CD4-positive, CD25-positive, alpha-beta regulatory T cell (primary cell): ENCODE data around the gene BYSL. TPM values are rescaled to one million over a fixed set of nuclear protein-coding genes. Genes with fewer than 3 reads are reported as not detected.
A peak's percentile ranks its signal among the peaks of the same experiment; 100 is the strongest.

Experiments
- ATAC-seq, 2 donors: fragments of 150-1000 bp; cut with Tn5 transposase; one replicate each; pipeline ENCODE4 v1.10.0; 2021; ENCODE audit warnings: low read depth in 2 of 2, moderate number of reproducible peaks in 2 of 2, moderate library complexity in 1 of 2
- DNase-seq, 3 donors: peaks; one replicate each; pipeline versions ENCODE4 v3.0.0 to v3.0.0-alpha.2; 2012 to 2022; ENCODE audit warnings: mixed read lengths in 1 of 3
- H3K27ac ChIP-seq: one replicate; pipeline ENCODE4 v1.7.0; 2013; ENCODE audit warnings: mild to moderate bottlenecking, low read length; ENCODE audit not compliant: insufficient read depth, poor library complexity, severe bottlenecking
- H3K27me3 ChIP-seq: one replicate; pipeline ENCODE4 v1.7.0; 2013; ENCODE audit warnings: low read length; ENCODE audit not compliant: control insufficient read depth, insufficient read depth
- H3K36me3 ChIP-seq: one replicate; pipeline ENCODE4 v1.7.0; 2013; ENCODE audit warnings: mild to moderate bottlenecking, low read length, moderate library complexity; ENCODE audit not compliant: control insufficient read depth, insufficient read depth
- H3K4me1 ChIP-seq: 2 replicates; pipeline ENCODE4 v1.7.0; 2013; ENCODE audit warnings: mild to moderate bottlenecking, low read length; ENCODE audit not compliant: insufficient read depth, control insufficient read depth, poor library complexity, severe bottlenecking
- H3K4me3 ChIP-seq: one replicate; pipeline ENCODE4 v1.7.0; 2013; ENCODE audit warnings: low read depth, mild to moderate bottlenecking, low read length, moderate library complexity
- H3K9me3 ChIP-seq, 2 experiments: 1 replicate in 1 of 2; 2 replicates in 1 of 2; pipeline ENCODE4 v1.7.0; 2013; ENCODE audit warnings: low read length in 2 of 2, mild to moderate bottlenecking in 1 of 2, moderate library complexity in 1 of 2; ENCODE audit not compliant: control insufficient read depth in 2 of 2
- H3K27ac Mint-ChIP-seq, 3 donors: one replicate each; pipeline ENCODE4 v1.8.0; 2020 to 2022; ENCODE audit warnings: mild to moderate bottlenecking in 3 of 3, mixed read lengths in 3 of 3, moderate library complexity in 2 of 3
- H3K27me3 Mint-ChIP-seq: one replicate; pipeline ENCODE4 v1.8.0; 2022; ENCODE audit warnings: mild to moderate bottlenecking, mixed read lengths
- H3K36me3 Mint-ChIP-seq: one replicate; pipeline ENCODE4 v1.8.0; 2020; ENCODE audit warnings: mixed read lengths
- H3K4me1 Mint-ChIP-seq, 4 donors: one replicate each; pipeline ENCODE4 v1.8.0; 2020 to 2022; ENCODE audit warnings: mixed read lengths in 4 of 4, mild to moderate bottlenecking in 1 of 4
- H3K4me3 Mint-ChIP-seq, 4 donors: one replicate each; pipeline ENCODE4 v1.8.0; 2020 to 2022; ENCODE audit warnings: mild to moderate bottlenecking in 4 of 4, mixed read lengths in 4 of 4, moderate library complexity in 3 of 4
- H3K9me3 Mint-ChIP-seq, 7 donors: one replicate each; pipeline ENCODE4 v1.8.0; 2020 to 2022; ENCODE audit warnings: mixed read lengths in 7 of 7, mild to moderate bottlenecking in 3 of 7, moderate library complexity in 2 of 7
- polyA plus RNA-seq, 4 donors: library from polyadenylated mRNA; unstranded; fragments of 300-500 nt; fragmentation: Illumina TruSeq; gene quantifications; one replicate each; pipeline ENCODE4 v1.2.3, GENCODE V29; 2021
- total RNA-seq: library from RNA; stranded (reverse); gene quantifications from one replicate; pipeline ENCODE4 v1.2.3, GENCODE V29; 2022

Gene BYSL, protein sequence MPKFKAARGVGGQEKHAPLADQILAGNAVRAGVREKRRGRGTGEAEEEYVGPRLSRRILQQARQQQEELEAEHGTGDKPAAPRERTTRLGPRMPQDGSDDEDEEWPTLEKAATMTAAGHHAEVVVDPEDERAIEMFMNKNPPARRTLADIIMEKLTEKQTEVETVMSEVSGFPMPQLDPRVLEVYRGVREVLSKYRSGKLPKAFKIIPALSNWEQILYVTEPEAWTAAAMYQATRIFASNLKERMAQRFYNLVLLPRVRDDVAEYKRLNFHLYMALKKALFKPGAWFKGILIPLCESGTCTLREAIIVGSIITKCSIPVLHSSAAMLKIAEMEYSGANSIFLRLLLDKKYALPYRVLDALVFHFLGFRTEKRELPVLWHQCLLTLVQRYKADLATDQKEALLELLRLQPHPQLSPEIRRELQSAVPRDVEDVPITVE
- 1.8 TPM for total RNA-seq
- polyA plus RNA-seq, result 1 to 10 TPM; 5.0 to 7.6 (median 5.9) TPM

DNA sequence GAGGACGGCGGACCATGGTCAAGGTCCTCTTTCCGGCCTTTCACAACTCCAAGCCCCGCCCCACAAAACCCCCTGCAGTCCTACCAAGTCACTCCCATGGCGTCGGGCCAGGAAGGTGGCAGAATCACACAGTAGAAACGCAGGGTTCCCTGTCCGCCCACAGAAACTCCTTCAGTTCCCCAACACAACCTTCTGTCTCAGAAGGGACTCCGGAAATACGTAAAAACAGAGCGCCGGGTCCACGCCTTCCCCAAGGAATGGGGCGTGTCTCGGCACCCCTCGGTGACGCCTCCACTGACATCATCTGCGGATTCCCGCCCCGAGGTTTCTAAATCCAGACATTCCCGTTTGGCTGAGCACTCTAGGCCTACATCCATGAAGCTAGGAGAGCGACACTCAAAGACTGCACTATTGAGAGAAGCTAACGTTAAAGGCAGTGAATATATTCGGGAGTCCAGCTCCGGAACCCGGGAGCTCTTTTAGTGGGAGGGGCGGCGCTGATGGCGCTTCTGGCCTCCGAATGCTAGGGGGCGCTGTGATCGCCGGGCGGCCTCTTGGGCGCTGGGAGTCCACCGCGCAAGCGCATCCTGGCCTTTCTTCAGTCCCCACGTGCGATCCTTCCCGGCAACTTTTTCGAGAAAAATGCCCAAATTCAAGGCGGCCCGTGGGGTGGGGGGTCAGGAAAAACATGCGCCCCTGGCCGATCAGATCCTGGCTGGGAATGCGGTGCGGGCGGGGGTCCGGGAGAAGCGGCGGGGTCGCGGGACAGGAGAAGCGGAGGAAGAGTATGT is at the start of gene BYSL, which contains the start of gene MED20:
Gene BYSL, plus strand, starts transcription at position 579 of the 791 bp plus-strand sequence. Its CDS starts 64 bp downstream, at position 643.
Gene MED20, minus strand, starts transcription at position 219 of the 791 bp plus-strand sequence. Its CDS starts 121 bp downstream, at position 98.
- Histone ChIP-seq H3K4me1 (peaks cover 29% of the 10 kb centered on the region), H3K36me3 (peaks cover 4% of the 10 kb centered on the region), H3K27me3 (no peaks in the 10 kb centered on the region), H3K27ac (peak within 1 kb of the TSS; percentile 97), H3K9me3 (no peaks in the 10 kb centered on the region), H3K4me3 (peak within 1 kb of the TSS; percentile 97)
- H3K27ac Mint-ChIP-seq, result peak within 1 kb of the TSS; percentile 99 to 100 (median 100)
- H3K9me3 Mint-ChIP-seq, result peaks cover 0 to 1% (median 0%) of the 10 kb centered on the region in 7 donors
- peak within 1 kb of the TSS; percentile 99 to 100 (median 100) for H3K4me3 Mint-ChIP-seq
- ATAC-seq (peak; percentile 90 to 92), DNase-seq (peak; percentile 90 to 96 (median 96))
- H3K4me1 Mint-ChIP-seq, result peaks cover 25 to 58% (median 35%) of the 10 kb centered on the region in 4 donors
- H3K36me3 Mint-ChIP-seq, result peaks cover 11% of the 10 kb centered on the region
- peaks cover 15% of the 10 kb centered on the region for H3K27me3 Mint-ChIP-seq

DNA sequence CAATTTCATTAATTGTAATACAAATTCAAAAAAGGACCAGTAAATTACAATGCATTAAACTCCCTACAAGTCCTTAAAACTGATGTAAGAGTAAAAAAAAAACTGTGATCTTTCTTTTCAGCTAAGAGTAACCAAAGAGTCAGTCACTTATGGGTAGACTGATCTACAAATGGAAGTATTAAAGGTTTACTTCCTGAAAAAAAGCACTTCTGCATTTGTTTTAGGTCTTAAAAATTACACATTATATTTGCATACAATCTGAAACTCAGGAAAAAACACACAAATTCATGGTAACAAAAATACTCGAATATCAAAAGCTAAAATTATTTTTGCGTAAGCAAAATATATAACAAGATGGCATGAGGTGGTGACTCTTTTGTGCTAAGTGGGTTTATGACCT is 49.6 kb upstream of the BYSL start:
- no peaks in the 10 kb centered on the region for H3K36me3 ChIP-seq
- Mint-ChIP-seq H3K4me3 (no peak overlapping the region), H3K27ac (no peak overlapping the region), H3K9me3 (no peaks in the 10 kb centered on the region), H3K27me3 (no peaks in the 10 kb centered on the region), H3K4me1 (peaks cover 0 to 5% (median 0%) of the 10 kb centered on the region in 4 donors), H3K36me3 (no peaks in the 10 kb centered on the region)
- no peaks in the 10 kb centered on the region for H3K9me3 ChIP-seq
- H3K4me1 ChIP-seq, result peaks cover 5% of the 10 kb centered on the region
- ATAC-seq (no peak), DNase-seq (no peak)
- no peak overlapping the region for H3K4me3 ChIP-seq
- H3K27ac ChIP-seq, result no peak overlapping the region
- H3K27me3 ChIP-seq, result no peaks in the 10 kb centered on the region

DNA sequence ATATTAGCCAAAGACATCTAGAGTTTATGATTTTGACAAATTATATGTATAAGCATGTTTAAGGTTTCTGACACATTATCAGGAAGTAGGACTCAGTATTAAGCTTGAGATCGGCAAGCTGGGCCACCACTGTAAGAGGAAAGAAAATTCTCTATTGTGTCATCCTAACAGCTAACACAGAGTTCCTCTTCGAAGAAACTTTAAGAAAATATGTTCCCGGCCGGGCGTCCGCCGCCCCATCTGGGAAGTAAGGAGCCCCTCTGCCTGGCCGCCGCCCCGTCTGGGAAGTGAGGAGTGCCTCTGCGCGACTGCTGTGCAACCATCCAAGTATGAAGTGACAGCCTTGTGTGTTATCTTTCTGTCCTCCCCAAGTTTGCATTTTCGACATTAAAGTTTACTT is 49.2 kb upstream of the BYSL start:
- Histone ChIP-seq H3K4me3 (no peak overlapping the region), H3K9me3 (no peaks in the 10 kb centered on the region), H3K27ac (no peak overlapping the region), H3K36me3 (no peaks in the 10 kb centered on the region), H3K4me1 (peaks cover 5% of the 10 kb centered on the region), H3K27me3 (no peaks in the 10 kb centered on the region)
- H3K27me3 Mint-ChIP-seq, result no peaks in the 10 kb centered on the region
- no peak for DNase-seq
- no peak overlapping the region for H3K4me3 Mint-ChIP-seq
- ATAC-seq, result no peak
- no peak overlapping the region for H3K27ac Mint-ChIP-seq
- peaks cover 0 to 2% (median 0%) of the 10 kb centered on the region in 4 donors for H3K4me1 Mint-ChIP-seq
- no peaks in the 10 kb centered on the region for H3K9me3 Mint-ChIP-seq
- no peaks in the 10 kb centered on the region for H3K36me3 Mint-ChIP-seq

DNA sequence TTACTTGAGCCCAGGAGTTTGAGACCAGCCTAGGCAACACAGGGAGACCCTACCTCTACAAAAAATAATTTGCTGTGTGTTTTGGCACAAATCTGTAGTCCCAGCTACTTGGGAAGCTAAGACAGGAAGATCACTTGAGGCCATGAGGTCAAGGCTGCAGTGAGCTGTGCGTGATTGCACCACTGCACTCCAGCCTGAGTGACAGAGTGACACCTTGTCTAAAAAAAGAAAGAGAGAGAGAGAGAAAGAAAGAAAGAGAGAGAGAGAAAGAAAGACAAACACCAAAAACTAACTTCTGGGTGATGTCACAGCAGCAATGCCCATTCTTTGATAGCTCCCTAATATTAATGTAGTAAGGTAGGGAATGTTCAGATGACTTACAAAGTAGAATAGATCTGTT is 46.6 kb upstream of the BYSL start:
- H3K4me1 ChIP-seq, result no peaks in the 10 kb centered on the region
- H3K4me3 ChIP-seq, result no peak overlapping the region
- no peaks in the 10 kb centered on the region for H3K4me1 Mint-ChIP-seq
- H3K36me3 Mint-ChIP-seq, result no peaks in the 10 kb centered on the region
- no peaks in the 10 kb centered on the region for H3K27me3 Mint-ChIP-seq
- no peaks in the 10 kb centered on the region for H3K27me3 ChIP-seq
- no peaks in the 10 kb centered on the region for H3K9me3 ChIP-seq
- DNase-seq (no peak), ATAC-seq (no peak)
- H3K27ac ChIP-seq, result no peak overlapping the region
- no peak overlapping the region for H3K4me3 Mint-ChIP-seq
- H3K27ac Mint-ChIP-seq, result no peak overlapping the region
- H3K36me3 ChIP-seq, result no peaks in the 10 kb centered on the region
- no peaks in the 10 kb centered on the region for H3K9me3 Mint-ChIP-seq

DNA sequence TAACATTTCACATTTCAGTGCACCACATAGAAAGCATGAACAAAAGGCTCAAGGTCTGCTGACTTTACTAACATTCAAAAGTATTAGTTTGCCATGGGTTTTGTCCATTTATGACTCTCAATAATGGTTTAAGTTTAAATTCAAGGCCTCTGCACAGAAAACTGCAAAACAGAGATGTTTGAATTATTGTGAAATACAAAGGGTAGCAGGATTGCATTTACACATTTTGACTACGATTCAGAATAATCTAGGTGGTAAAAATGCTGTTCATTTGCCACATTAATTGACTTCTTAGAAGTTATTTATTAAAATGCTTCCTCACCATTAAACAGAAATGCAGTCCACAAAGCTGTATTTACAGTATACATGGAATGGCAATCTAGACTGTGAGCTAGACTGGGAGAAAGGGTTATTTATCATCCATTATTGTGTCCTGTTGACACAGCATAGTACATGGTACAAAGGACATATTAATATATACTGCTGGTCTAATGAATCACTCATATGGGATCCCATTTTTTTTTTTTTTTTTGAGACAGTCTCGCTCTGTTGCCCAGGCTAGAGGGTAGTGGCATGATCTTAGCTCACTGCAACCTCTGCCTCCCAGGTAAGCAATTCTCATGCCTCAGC is 44.1 kb upstream of the BYSL start:
- H3K4me1 Mint-ChIP-seq, result no peaks in the 10 kb centered on the region
- H3K4me3 ChIP-seq, result no peak overlapping the region
- no peak overlapping the region for H3K27ac ChIP-seq
- ATAC-seq (no peak), DNase-seq (no peak)
- no peaks in the 10 kb centered on the region for H3K4me1 ChIP-seq
- H3K9me3 Mint-ChIP-seq, result no peaks in the 10 kb centered on the region
- H3K27ac Mint-ChIP-seq, result no peak overlapping the region
- H3K27me3 Mint-ChIP-seq, result no peaks in the 10 kb centered on the region
- no peaks in the 10 kb centered on the region for H3K36me3 ChIP-seq
- no peaks in the 10 kb centered on the region for H3K9me3 ChIP-seq
- H3K4me3 Mint-ChIP-seq, result no peak overlapping the region
- no peaks in the 10 kb centered on the region for H3K27me3 ChIP-seq
- H3K36me3 Mint-ChIP-seq, result no peaks in the 10 kb centered on the region

DNA sequence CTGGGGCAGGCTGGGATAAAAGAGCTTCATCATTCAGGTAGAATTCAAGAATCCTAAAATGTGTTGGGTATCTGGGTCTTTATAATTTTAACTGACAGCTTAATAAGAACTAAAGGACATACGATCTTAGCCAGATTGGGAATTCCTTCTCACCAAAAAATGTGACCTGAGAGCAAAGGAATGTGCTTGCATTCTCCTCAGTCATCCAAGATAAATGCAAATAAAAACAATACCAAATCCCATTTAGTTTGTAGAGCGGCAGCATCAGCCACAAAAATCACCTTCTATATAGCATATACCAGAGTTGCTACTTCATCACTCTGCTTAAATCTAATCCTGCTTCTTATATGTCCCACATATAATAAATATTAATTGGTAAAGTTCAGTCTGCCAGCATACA is 43.1 kb upstream of the BYSL start:
- ATAC-seq, result no peak
- no peak for DNase-seq
- no peak overlapping the region for H3K27ac Mint-ChIP-seq

DNA sequence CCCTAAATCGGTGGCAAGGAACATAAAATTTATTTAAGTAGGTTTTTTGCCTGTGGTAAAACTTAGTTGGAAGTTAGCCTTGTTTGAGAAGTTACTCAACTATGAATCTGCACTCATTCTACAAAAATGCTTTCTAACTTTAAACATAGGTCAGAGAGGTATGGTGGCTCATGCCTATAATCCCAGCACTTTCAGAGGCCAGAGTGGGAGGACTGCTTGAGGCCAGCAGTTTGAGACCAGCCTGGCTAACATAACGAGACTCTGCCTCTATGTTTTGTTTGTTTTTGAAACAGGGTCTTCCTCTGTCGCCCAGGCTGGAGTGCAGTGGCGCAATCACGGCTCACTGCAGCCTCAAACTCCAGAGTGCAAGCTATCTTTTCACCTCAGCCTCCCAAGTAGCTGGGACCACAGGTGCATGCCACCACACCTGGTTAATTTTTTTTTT is 42.3 kb upstream of the BYSL start:
- Histone ChIP-seq H3K9me3 (no peaks in the 10 kb centered on the region), H3K36me3 (no peaks in the 10 kb centered on the region), H3K27me3 (no peaks in the 10 kb centered on the region), H3K4me3 (no peak overlapping the region), H3K4me1 (no peaks in the 10 kb centered on the region), H3K27ac (no peak overlapping the region)
- no peaks in the 10 kb centered on the region for H3K4me1 Mint-ChIP-seq
- ATAC-seq (no peak), DNase-seq (no peak)
- no peak overlapping the region for H3K4me3 Mint-ChIP-seq
- no peaks in the 10 kb centered on the region for H3K36me3 Mint-ChIP-seq
- H3K9me3 Mint-ChIP-seq, result no peaks in the 10 kb centered on the region
- H3K27me3 Mint-ChIP-seq, result no peaks in the 10 kb centered on the region
- no peak overlapping the region for H3K27ac Mint-ChIP-seq

More for the DNA sequence above, 43.1 kb upstream of the BYSL start:
- H3K36me3 Mint-ChIP-seq, result no peaks in the 10 kb centered on the region
- H3K27me3 Mint-ChIP-seq, result no peaks in the 10 kb centered on the region
- H3K4me3 ChIP-seq, result no peak overlapping the region
- no peak overlapping the region for H3K27ac ChIP-seq
- no peaks in the 10 kb centered on the region for H3K4me1 ChIP-seq
- H3K27me3 ChIP-seq, result no peaks in the 10 kb centered on the region
- no peak overlapping the region for H3K4me3 Mint-ChIP-seq
- no peaks in the 10 kb centered on the region for H3K9me3 ChIP-seq
- no peaks in the 10 kb centered on the region for H3K36me3 ChIP-seq
- no peaks in the 10 kb centered on the region for H3K4me1 Mint-ChIP-seq
- no peaks in the 10 kb centered on the region for H3K9me3 Mint-ChIP-seq
